Measurements from ENCODE around the gene FAM228B. TPM values are rescaled to one million over a fixed set of nuclear protein-coding genes. Genes with fewer than 3 reads are reported as not detected.
A peak's percentile ranks its signal among the peaks of the same experiment; 100 is the strongest.

Gene FAM228B
- total and polyA plus RNA-seq, 9 of the 15 experiments (the other 6 are each of a cell fraction or from before 2014, with no cell fraction given): 1.1 to 3.7 (median 2.6) TPM

DNA sequence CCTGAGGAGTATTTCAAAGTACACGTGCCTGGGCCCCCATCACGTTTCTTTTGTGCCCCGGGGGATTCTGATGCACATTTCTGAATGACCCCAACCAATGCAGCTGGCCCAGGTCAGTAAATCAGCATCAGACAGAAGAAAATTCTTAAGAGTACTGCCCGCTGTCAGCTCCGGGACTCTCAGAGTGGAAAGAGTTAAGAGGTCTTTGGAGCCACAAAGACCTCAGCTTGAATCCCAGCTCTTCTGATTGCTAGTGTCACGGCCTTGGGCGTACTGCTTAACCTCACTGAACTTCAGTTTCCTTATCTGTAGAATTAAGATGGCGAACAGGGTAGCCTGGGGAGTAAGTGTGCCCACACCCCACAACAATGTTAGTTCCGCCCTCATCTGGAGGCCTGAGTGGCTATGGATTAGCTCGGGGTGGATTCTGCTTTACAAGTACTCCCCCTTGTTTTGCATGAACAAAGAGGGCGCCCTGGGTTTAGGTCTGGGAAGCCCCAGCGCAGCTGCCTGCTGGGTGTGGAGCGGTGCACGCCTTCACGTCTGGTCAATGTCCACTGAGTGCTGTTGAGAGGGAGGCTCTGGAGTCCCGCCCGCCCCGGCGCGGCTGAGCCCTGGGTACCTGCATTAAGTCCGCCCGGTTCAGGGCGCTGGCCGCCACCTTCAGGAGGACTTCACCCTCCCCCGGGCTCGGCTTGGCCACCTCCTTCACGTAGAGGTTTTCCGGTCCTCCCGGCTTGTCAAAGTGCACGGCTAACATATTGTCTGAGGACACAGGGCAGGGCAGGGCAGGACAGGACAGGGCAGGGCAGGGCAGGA is 39.5 kb upstream of the FAM228B start (continued):
- no peak for TF ChIP-seq ZNF764 (CRISPR knock-in tag; IDR thresholded peaks at IDR 0.05; ENCODE audit: low read depth)
- TF ChIP-seq, protein P1, sequence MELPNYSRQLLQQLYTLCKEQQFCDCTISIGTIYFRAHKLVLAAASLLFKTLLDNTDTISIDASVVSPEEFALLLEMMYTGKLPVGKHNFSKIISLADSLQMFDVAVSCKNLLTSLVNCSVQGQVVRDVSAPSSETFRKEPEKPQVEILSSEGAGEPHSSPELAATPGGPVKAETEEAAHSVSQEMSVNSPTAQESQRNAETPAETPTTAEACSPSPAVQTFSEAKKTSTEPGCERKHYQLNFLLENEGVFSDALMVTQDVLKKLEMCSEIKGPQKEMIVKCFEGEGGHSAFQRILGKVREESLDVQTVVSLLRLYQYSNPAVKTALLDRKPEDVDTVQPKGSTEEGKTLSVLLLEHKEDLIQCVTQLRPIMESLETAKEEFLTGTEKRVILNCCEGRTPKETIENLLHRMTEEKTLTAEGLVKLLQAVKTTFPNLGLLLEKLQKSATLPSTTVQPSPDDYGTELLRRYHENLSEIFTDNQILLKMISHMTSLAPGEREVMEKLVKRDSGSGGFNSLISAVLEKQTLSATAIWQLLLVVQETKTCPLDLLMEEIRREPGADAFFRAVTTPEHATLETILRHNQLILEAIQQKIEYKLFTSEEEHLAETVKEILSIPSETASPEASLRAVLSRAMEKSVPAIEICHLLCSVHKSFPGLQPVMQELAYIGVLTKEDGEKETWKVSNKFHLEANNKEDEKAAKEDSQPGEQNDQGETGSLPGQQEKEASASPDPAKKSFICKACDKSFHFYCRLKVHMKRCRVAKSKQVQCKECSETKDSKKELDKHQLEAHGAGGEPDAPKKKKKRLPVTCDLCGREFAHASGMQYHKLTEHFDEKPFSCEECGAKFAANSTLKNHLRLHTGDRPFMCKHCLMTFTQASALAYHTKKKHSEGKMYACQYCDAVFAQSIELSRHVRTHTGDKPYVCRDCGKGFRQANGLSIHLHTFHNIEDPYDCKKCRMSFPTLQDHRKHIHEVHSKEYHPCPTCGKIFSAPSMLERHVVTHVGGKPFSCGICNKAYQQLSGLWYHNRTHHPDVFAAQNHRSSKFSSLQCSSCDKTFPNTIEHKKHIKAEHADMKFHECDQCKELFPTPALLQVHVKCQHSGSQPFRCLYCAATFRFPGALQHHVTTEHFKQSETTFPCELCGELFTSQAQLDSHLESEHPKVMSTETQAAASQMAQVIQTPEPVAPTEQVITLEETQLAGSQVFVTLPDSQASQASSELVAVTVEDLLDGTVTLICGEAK (IDR thresholded peaks at IDR 0.05): no peak
- TF ChIP-seq, protein P1 (CRISPR knock-in tag; IDR thresholded peaks at IDR 0.05): no peak
- no peak for TF ChIP-seq ILF3 (IDR thresholded peaks at IDR 0.05; ENCODE audit: borderline replicate concordance)
- TF ChIP-seq, protein P2, sequence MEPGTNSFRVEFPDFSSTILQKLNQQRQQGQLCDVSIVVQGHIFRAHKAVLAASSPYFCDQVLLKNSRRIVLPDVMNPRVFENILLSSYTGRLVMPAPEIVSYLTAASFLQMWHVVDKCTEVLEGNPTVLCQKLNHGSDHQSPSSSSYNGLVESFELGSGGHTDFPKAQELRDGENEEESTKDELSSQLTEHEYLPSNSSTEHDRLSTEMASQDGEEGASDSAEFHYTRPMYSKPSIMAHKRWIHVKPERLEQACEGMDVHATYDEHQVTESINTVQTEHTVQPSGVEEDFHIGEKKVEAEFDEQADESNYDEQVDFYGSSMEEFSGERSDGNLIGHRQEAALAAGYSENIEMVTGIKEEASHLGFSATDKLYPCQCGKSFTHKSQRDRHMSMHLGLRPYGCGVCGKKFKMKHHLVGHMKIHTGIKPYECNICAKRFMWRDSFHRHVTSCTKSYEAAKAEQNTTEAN (CRISPR knock-in tag; IDR thresholded peaks at IDR 0.05): peak; percentile 75; the same call in 1 of the 2 replicates
- no peak for TF ChIP-seq SMARCE1 (IDR thresholded peaks at IDR 0.05)
- peak; percentile 99 for TF ChIP-seq KAT7 (CRISPR knock-in tag; IDR thresholded peaks at IDR 0.05; ENCODE audit: borderline replicate concordance)
- TF ChIP-seq CCNT2 (IDR thresholded peaks at IDR 0.05; ENCODE audit: borderline replicate concordance, extremely low read depth, insufficient read length, low read depth, low read length): no peak
- TF ChIP-seq KLF16 (IDR thresholded peaks at IDR 0.05): peak; percentile 75
- no peak for TF ChIP-seq HNRNPL (IDR thresholded peaks at IDR 0.05; ENCODE audit: low read depth, low read length)
- TF ChIP-seq RUNX1 (IDR thresholded peaks at IDR 0.05; ENCODE audit: low read depth): no peak
- TF ChIP-seq, protein P3, sequence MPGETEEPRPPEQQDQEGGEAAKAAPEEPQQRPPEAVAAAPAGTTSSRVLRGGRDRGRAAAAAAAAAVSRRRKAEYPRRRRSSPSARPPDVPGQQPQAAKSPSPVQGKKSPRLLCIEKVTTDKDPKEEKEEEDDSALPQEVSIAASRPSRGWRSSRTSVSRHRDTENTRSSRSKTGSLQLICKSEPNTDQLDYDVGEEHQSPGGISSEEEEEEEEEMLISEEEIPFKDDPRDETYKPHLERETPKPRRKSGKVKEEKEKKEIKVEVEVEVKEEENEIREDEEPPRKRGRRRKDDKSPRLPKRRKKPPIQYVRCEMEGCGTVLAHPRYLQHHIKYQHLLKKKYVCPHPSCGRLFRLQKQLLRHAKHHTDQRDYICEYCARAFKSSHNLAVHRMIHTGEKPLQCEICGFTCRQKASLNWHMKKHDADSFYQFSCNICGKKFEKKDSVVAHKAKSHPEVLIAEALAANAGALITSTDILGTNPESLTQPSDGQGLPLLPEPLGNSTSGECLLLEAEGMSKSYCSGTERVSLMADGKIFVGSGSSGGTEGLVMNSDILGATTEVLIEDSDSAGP (CRISPR knock-in tag; IDR thresholded peaks at IDR 0.05): no peak
- no peak for TF ChIP-seq BHLHE40 (IDR thresholded peaks at IDR 0.05; ENCODE audit: low read length)
- TF ChIP-seq ZNF717 (CRISPR knock-in tag; IDR thresholded peaks at IDR 0.05): no peak
- TF ChIP-seq ZNF274 (IDR thresholded peaks at IDR 0.05; ENCODE audit: borderline replicate concordance, low read depth, low read length): no peak
- no peak for TF ChIP-seq HLTF (IDR thresholded peaks at IDR 0.05)
- TF ChIP-seq ZFX (CRISPR knock-in tag; IDR thresholded peaks at IDR 0.05): no peak
